IPS-11a (cell line): Measurements from ENCODE around the gene POU2F3.
A peak's percentile ranks its signal among the peaks of the same experiment; 100 is the strongest.
"Not testable (repeated sequence)": the region's sequence is repeated elsewhere in the genome, so short reads cannot be mapped to it uniquely, and the experiment has no call there.

ENCODE experiments used
- H3K4me3 ChIP-seq: one replicate; pipeline ENCODE4 v1.5.1; 2013; ENCODE audit warnings: low read depth, low read length, control low read depth

POU2F3 gene

GRCh38 chr11:120249279-120250262 lies 9.6 kb downstream of the POU2F3 start:
- no peak overlapping the region for H3K4me3 ChIP-seq

- not testable (repeated sequence) for H3K4me3 ChIP-seq
These were observed 13.4 kb downstream of the POU2F3 start for GRCh38 chr11:120253377-120253776.

- H3K4me3 ChIP-seq: peak overlapping the region; percentile 30
These were observed 15.0 kb downstream of the POU2F3 start for GRCh38 chr11:120254788-120255518.

GRCh38 chr11:120255519-120255866 lies 15.6 kb downstream of the POU2F3 start:
- peak overlapping the region; percentile 30 for H3K4me3 ChIP-seq

- no peak overlapping the region for H3K4me3 ChIP-seq
These were observed 16.2 kb downstream of the POU2F3 start for GRCh38 chr11:120256178-120256577.

- no peak overlapping the region for H3K4me3 ChIP-seq
These were observed 16.8 kb downstream of the POU2F3 start for GRCh38 chr11:120256779-120257178.

GRCh38 chr11:120257346-120257745 lies 17.4 kb downstream of the POU2F3 start:
- H3K4me3 ChIP-seq: no peak overlapping the region

GRCh38 chr11:120258661-120259060 lies 18.7 kb downstream of the POU2F3 start:
- no peak overlapping the region for H3K4me3 ChIP-seq

GRCh38 chr11:120259241-120259640 lies 19.3 kb downstream of the POU2F3 start:
- no peak overlapping the region for H3K4me3 ChIP-seq

GRCh38 chr11:120259988-120260565 lies 20.1 kb downstream of the POU2F3 start:
- H3K4me3 ChIP-seq: no peak overlapping the region

- no peak overlapping the region for H3K4me3 ChIP-seq
These were observed 20.7 kb downstream of the POU2F3 start for GRCh38 chr11:120260616-120261015.

- H3K4me3 ChIP-seq: no peak overlapping the region
These were observed 21.4 kb downstream of the POU2F3 start for GRCh38 chr11:120261321-120261720.

GRCh38 chr11:120261931-120262330 lies 22.0 kb downstream of the POU2F3 start:
- H3K4me3 ChIP-seq: no peak overlapping the region

GRCh38 chr11:120267319-120267718 lies 27.4 kb downstream of the POU2F3 start:
- no peak overlapping the region for H3K4me3 ChIP-seq

- H3K4me3 ChIP-seq: no peak overlapping the region
These were observed 28.7 kb downstream of the POU2F3 start for GRCh38 chr11:120268686-120269085.

GRCh38 chr11:120270386-120270785 lies 30.4 kb downstream of the POU2F3 start:
- no peak overlapping the region for H3K4me3 ChIP-seq

GRCh38 chr11:120271672-120272071 lies 31.7 kb downstream of the POU2F3 start:
- H3K4me3 ChIP-seq: no peak overlapping the region

GRCh38 chr11:120272303-120272702 lies 32.4 kb downstream of the POU2F3 start:
- H3K4me3 ChIP-seq: no peak overlapping the region

GRCh38 chr11:120273432-120273831 lies 33.5 kb downstream of the POU2F3 start:
- H3K4me3 ChIP-seq: no peak overlapping the region

GRCh38 chr11:120273956-120274355 lies 34.0 kb downstream of the POU2F3 start:
- H3K4me3 ChIP-seq: not testable (repeated sequence)

- no peak overlapping the region for H3K4me3 ChIP-seq
These were observed 39.6 kb downstream of the POU2F3 start for GRCh38 chr11:120279502-120279901.
